VCaP (cell line): ENCODE measurements around the gene ANKRD17.

Experiments
- H3K27ac ChIP-seq: fragments of 450-650 bp; 2 replicates; pipeline ENCODE4 v1.5.1; 2017
- CTCF ChIP-seq: fragments of 450-650 bp; conservative IDR thresholded peaks from 2 replicates; pipeline ENCODE4 v1.5.1; 2017; ENCODE audit warnings: mild to moderate bottlenecking, moderate library complexity

ANKRD17 gene

GRCh38 chr4:73051625-73052024 lies 207.0 kb downstream of the ANKRD17 start:
- no peak for TF ChIP-seq CTCF
- H3K27ac ChIP-seq = no peak overlapping the region

GRCh38 chr4:73045879-73046278 lies 212.7 kb downstream of the ANKRD17 start:
- no peak overlapping the region for H3K27ac ChIP-seq
- TF ChIP-seq CTCF = no peak

- H3K27ac ChIP-seq = no peak overlapping the region
- no peak for TF ChIP-seq CTCF
Observed at GRCh38 chr4:73037057-73037456, 221.5 kb downstream of the ANKRD17 start.

- no peak for TF ChIP-seq CTCF
- no peak overlapping the region for H3K27ac ChIP-seq
Observed at GRCh38 chr4:73036123-73036522, 222.5 kb downstream of the ANKRD17 start.

GRCh38 chr4:73034896-73035295 lies 223.7 kb downstream of the ANKRD17 start:
- no peak overlapping the region for H3K27ac ChIP-seq
- no peak for TF ChIP-seq CTCF

- H3K27ac ChIP-seq = no peak overlapping the region
- no peak for TF ChIP-seq CTCF
Observed at GRCh38 chr4:73028621-73029020, 230.0 kb downstream of the ANKRD17 start.
